Kidney (tissue), 14 donors: ENCODE data around the gene CRNKL1. TPM values are rescaled to one million over a fixed set of nuclear protein-coding genes. Genes with fewer than 3 reads are reported as not detected.
A peak's percentile ranks its signal among the peaks of the same experiment; 100 is the strongest.

Source experiments
- DNase-seq, 5 donors: peaks; one replicate each; pipeline ENCODE4 v3.0.0-alpha.2; 2013 to 2020
- FAIRE-seq: peaks from 2 replicates; lab custom pipeline; 2012; peaks lifted over from hg19 to GRCh38; lab: Jason Lieb, UNC
- H3K27ac ChIP-seq, 2 donors: one replicate each; pipeline ENCODE4 v1.7.0; 2013; ENCODE audit warnings: low read depth in 2 of 2, low read length in 2 of 2, inconsistent platforms in 1 of 2
- H3K27me3 ChIP-seq: one replicate; pipeline ENCODE4 v1.7.1; 2013; ENCODE audit warnings: low read length, inconsistent platforms; ENCODE audit not compliant: control insufficient read depth, insufficient read depth
- H3K36me3 ChIP-seq, 3 donors: one replicate each; pipeline versions ENCODE4 v1.7.0 to v1.7.1; 2013; ENCODE audit warnings: low read length in 3 of 3, control low read depth in 1 of 3, inconsistent platforms in 1 of 3; ENCODE audit not compliant: insufficient read depth in 3 of 3, control insufficient read depth in 2 of 3
- H3K4me1 ChIP-seq, 3 donors: one replicate each; pipeline versions ENCODE4 v1.7.0 to v1.7.1; 2013; ENCODE audit warnings: low read length in 3 of 3, inconsistent platforms in 1 of 3, low read depth in 1 of 3; ENCODE audit not compliant: control insufficient read depth in 2 of 3, insufficient read depth in 2 of 3
- H3K4me3 ChIP-seq, 3 donors: one replicate each; pipeline versions ENCODE4 v1.7.0 to v1.8.1; 2013; ENCODE audit warnings: low read length in 3 of 3, control low read depth in 1 of 3, inconsistent platforms in 1 of 3
- H3K9ac ChIP-seq, 3 donors: one replicate each; pipeline versions ENCODE4 v1.7.0 to v1.7.1; 2013; ENCODE audit warnings: low read length in 3 of 3, control low read depth in 1 of 3, inconsistent platforms in 1 of 3
- H3K9me3 ChIP-seq, 3 donors: one replicate each; pipeline versions ENCODE4 v1.7.0 to v1.7.1; 2013; ENCODE audit warnings: low read length in 3 of 3, control low read depth in 1 of 3, inconsistent platforms in 1 of 3; ENCODE audit not compliant: control insufficient read depth in 2 of 3, insufficient read depth in 1 of 3
- CTCF ChIP-seq: IDR thresholded peaks from 3 replicates; pipeline ENCODE4 v1.5.1; 2012; ENCODE audit warnings: mild to moderate bottlenecking, moderate library complexity, borderline replicate concordance; ENCODE audit not compliant: insufficient read depth; ENCODE audit errors: extremely low read depth
- intact Hi-C: fragments of 100-400 bp; cut with DNase I; formaldehyde crosslinking; loops from one replicate; pipeline ENCODE4 v1.11.1; 2022
- polyA plus RNA-seq: library from polyadenylated mRNA; stranded (reverse); fragments of 350-450 nt; fragmentation: Illumina TruSeq; extraction: RNeasy Lipid Tissue Mini Kit (QIAGEN cat#74804); gene quantifications from one replicate; pipeline ENCODE4 v1.2.3, GENCODE V29; 2014; ENCODE audit warnings: low read depth, low replicate concordance; ENCODE audit not compliant: insufficient read depth
- total RNA-seq: library from RNA; stranded (reverse); fragmentation: NEBNext Ultra II Directional; extraction: Animal tissue kit (Norgen Biotek cat#: 25700); gene quantifications from one replicate; pipeline ENCODE4 v1.2.1, GENCODE V29; 2021
- donor health status: control.
- donor health status: control.
- donor health status: control.
- donor health status: control.
- donor health status: control.
- donor health status: DM: yes; HTN: yes; CAD: no.
- donor health status: Normal renal cell carcinoma (clear cell type).

The CRNKL1 gene
- total and polyA plus RNA-seq, 2 donors from 2014 or later = 18.3 to 20.8 TPM

GRCh38 chr20:20024942-20025341, 27.3 kb downstream of the CRNKL1 start:
- H3K4me3 ChIP-seq = no peak overlapping the region
- H3K27ac ChIP-seq = no peak overlapping the region
- H3K27me3 ChIP-seq = no peaks in the 10 kb centered on the region
- peak in 2 of 5 donors; percentile 36 to 55 for DNase-seq
- H3K9me3 ChIP-seq = no peaks in the 10 kb centered on the region
- no peak for FAIRE-seq
- no peak overlapping the region for H3K9ac ChIP-seq
- peaks cover 0 to 5% (median 0%) of the 10 kb centered on the region in 3 donors for H3K4me1 ChIP-seq
- no peak for TF ChIP-seq CTCF
- peaks cover 2 to 7% (median 4%) of the 10 kb centered on the region in 3 donors for H3K36me3 ChIP-seq
- intact Hi-C loops = no loop called here

- Histone ChIP-seq H3K4me1 (peaks cover 0 to 13% (median 9%) of the 10 kb centered on the region in 3 donors), H3K27me3 (no peaks in the 10 kb centered on the region), H3K9ac (no peak overlapping the region), H3K36me3 (peaks cover 2 to 5% (median 4%) of the 10 kb centered on the region in 3 donors), H3K9me3 (no peaks in the 10 kb centered on the region), H3K27ac (no peak overlapping the region), H3K4me3 (no peak overlapping the region)
- TF ChIP-seq CTCF = no peak
- DNase-seq (no peak), FAIRE-seq (no peak)
- intact Hi-C loops = no loop called here
Observed at GRCh38 chr20:20023395-20023794, 28.9 kb downstream of the CRNKL1 start.

GRCh38 chr20:20022498-20022897, 29.8 kb downstream of the CRNKL1 start:
- TF ChIP-seq CTCF = no peak
- H3K4me1 ChIP-seq = peaks cover 0 to 18% (median 11%) of the 10 kb centered on the region in 3 donors
- H3K36me3 ChIP-seq = peaks cover 2 to 5% (median 3%) of the 10 kb centered on the region in 3 donors
- no peak overlapping the region for H3K4me3 ChIP-seq
- no peaks in the 10 kb centered on the region for H3K9me3 ChIP-seq
- intact Hi-C loops = no loop called here
- no peak for FAIRE-seq
- no peak overlapping the region for H3K27ac ChIP-seq
- DNase-seq = no peak
- no peak overlapping the region for H3K9ac ChIP-seq
- H3K27me3 ChIP-seq = no peaks in the 10 kb centered on the region

GRCh38 chr20:20021835-20022234, 30.4 kb downstream of the CRNKL1 start:
- no peak overlapping the region for H3K4me3 ChIP-seq
- TF ChIP-seq CTCF = no peak
- peaks cover 0 to 18% (median 11%) of the 10 kb centered on the region in 3 donors for H3K4me1 ChIP-seq
- H3K9me3 ChIP-seq = no peaks in the 10 kb centered on the region
- DNase-seq (no peak), FAIRE-seq (no peak)
- no peak overlapping the region for H3K27ac ChIP-seq
- intact Hi-C loops = no loop called here
- no peaks in the 10 kb centered on the region for H3K27me3 ChIP-seq
- peaks cover 0 to 5% (median 2%) of the 10 kb centered on the region in 3 donors for H3K36me3 ChIP-seq
- H3K9ac ChIP-seq = no peak overlapping the region
